OCI-LY1 (cell line): ENCODE measurements around the gene BABAM2.

Experiments
- H2AFZ ChIP-seq: fragments of 200-600 bp; sonication (generic), shearing (Covaris generic); 2 replicates; pipeline ENCODE4 v1.6.0; 2014; ENCODE audit warnings: antibody characterized with exemption, mild to moderate bottlenecking, low read length
- H3F3A ChIP-seq: fragments of 200-600 bp; sonication (generic), shearing (Covaris generic); 2 replicates; pipeline ENCODE4 v1.6.0; 2014; ENCODE audit warnings: mild to moderate bottlenecking, antibody characterized with exemption, low read length, moderate library complexity; ENCODE audit not compliant: insufficient read depth
- H3K27ac ChIP-seq: fragments of 200-600 bp; sonication (generic); 2 replicates; pipeline ENCODE4 v1.5.1; 2014; ENCODE audit warnings: low read length, mixed run types, mild to moderate bottlenecking, low read depth; ENCODE audit not compliant: poor library complexity, severe bottlenecking
- H3K27me3 ChIP-seq: fragments of 200-600 bp; sonication (generic); 2 replicates; pipeline ENCODE4 v1.6.0; 2014; ENCODE audit warnings: antibody characterized with exemption, mild to moderate bottlenecking, low read length, moderate library complexity; ENCODE audit not compliant: insufficient read depth
- H3K36me3 ChIP-seq: fragments of 200-600 bp; sonication (generic); 2 replicates; pipeline ENCODE4 v1.6.1; 2014; ENCODE audit warnings: mild to moderate bottlenecking, antibody characterized with exemption, low read length, moderate library complexity, mixed read lengths; ENCODE audit not compliant: insufficient read depth
- H3K4me1 ChIP-seq: fragments of 200-600 bp; sonication (generic); 2 replicates; pipeline ENCODE4 v1.5.1; 2014; ENCODE audit warnings: mild to moderate bottlenecking, low read length, moderate library complexity; ENCODE audit not compliant: insufficient read depth, severe bottlenecking
- H3K4me2 ChIP-seq: fragments of 200-600 bp; sonication (generic), shearing (Covaris generic); 2 replicates; pipeline ENCODE4 v1.6.1; 2014; ENCODE audit warnings: low read length
- H3K4me3 ChIP-seq: fragments of 200-600 bp; sonication (generic); 2 replicates; pipeline ENCODE4 v1.5.1; 2014; ENCODE audit warnings: low read length, low read depth, mild to moderate bottlenecking, mixed read lengths; ENCODE audit not compliant: poor library complexity, severe bottlenecking
- H3K79me2 ChIP-seq: fragments of 200-600 bp; shearing (Covaris generic); 2 replicates; pipeline ENCODE4 v1.6.1; 2016; ENCODE audit warnings: mixed run types, low read length, mixed read lengths; ENCODE audit not compliant: insufficient read depth
- H3K9ac ChIP-seq: fragments of 200-600 bp; sonication (generic), shearing (Covaris generic); 2 replicates; pipeline ENCODE4 v1.6.1; 2014; ENCODE audit warnings: mild to moderate bottlenecking, low read length, mixed read lengths
- H3K9me2 ChIP-seq: fragments of 200-600 bp; sonication (generic), shearing (Covaris generic); 2 replicates; pipeline ENCODE4 v1.6.1; 2014; ENCODE audit warnings: low read depth, mild to moderate bottlenecking, low read length, mixed read lengths
- H3K9me3 ChIP-seq: fragments of 200-600 bp; shearing (Covaris generic); 2 replicates; pipeline ENCODE4 v1.6.1; 2014; ENCODE audit warnings: low read length, mixed read lengths
- H4K20me1 ChIP-seq: fragments of 200-600 bp; sonication (generic), shearing (Covaris generic); 2 replicates; pipeline ENCODE4 v1.6.0; 2016; ENCODE audit warnings: mild to moderate bottlenecking, low read length; ENCODE audit not compliant: insufficient read depth
- CTCF ChIP-seq: fragments of 200-600 bp; sonication (generic), shearing (Covaris generic); IDR thresholded peaks from 2 replicates; pipeline ENCODE4 v1.5.1; 2017; ENCODE audit warnings: mild to moderate bottlenecking, antibody characterized with exemption, low read length, moderate library complexity, mixed read lengths
- EZH2 ChIP-seq: fragments of 200-600 bp; sonication (generic), shearing (Covaris generic); IDR thresholded peaks from 2 replicates; pipeline ENCODE4 v1.8.0; 2017; ENCODE audit warnings: borderline replicate concordance, mixed run types, mild to moderate bottlenecking, antibody characterized with exemption, low read length, moderate library complexity, mixed read lengths

Gene BABAM2

GRCh38 chr2:27931361-27931950, 40.9 kb downstream of the BABAM2 start:
- no peaks in the 10 kb centered on the region for H3K9me3 ChIP-seq
- TF ChIP-seq CTCF (no peak), EZH2 (no peak)
- no peak overlapping the region for H3K4me2 ChIP-seq
- H3K27ac ChIP-seq = no peak overlapping the region
- H3K79me2 ChIP-seq = no peaks in the 10 kb centered on the region
- H3K9me2 ChIP-seq = no peaks in the 10 kb centered on the region
- no peaks in the 10 kb centered on the region for H3K4me1 ChIP-seq
- H4K20me1 ChIP-seq = no peaks in the 10 kb centered on the region
- no peak overlapping the region for H3K4me3 ChIP-seq
- H3K9ac ChIP-seq = no peak overlapping the region
- H3K36me3 ChIP-seq = no peaks in the 10 kb centered on the region
- H3F3A ChIP-seq = no peaks in the 10 kb centered on the region
- no peak overlapping the region for H2AFZ ChIP-seq
- no peaks in the 10 kb centered on the region for H3K27me3 ChIP-seq

GRCh38 chr2:27932396-27932795, 41.9 kb downstream of the BABAM2 start:
- H3K4me1 ChIP-seq = no peaks in the 10 kb centered on the region
- H3K9me3 ChIP-seq = no peaks in the 10 kb centered on the region
- H3K36me3 ChIP-seq = no peaks in the 10 kb centered on the region
- no peaks in the 10 kb centered on the region for H3F3A ChIP-seq
- no peaks in the 10 kb centered on the region for H3K79me2 ChIP-seq
- H2AFZ ChIP-seq = no peak overlapping the region
- TF ChIP-seq EZH2 (no peak), CTCF (no peak)
- no peaks in the 10 kb centered on the region for H3K27me3 ChIP-seq
- H4K20me1 ChIP-seq = no peaks in the 10 kb centered on the region
- H3K27ac ChIP-seq = no peak overlapping the region
- no peak overlapping the region for H3K4me2 ChIP-seq
- H3K9ac ChIP-seq = no peak overlapping the region
- no peak overlapping the region for H3K4me3 ChIP-seq
- H3K9me2 ChIP-seq = no peaks in the 10 kb centered on the region

GRCh38 chr2:27935026-27935425, 44.5 kb downstream of the BABAM2 start:
- Histone ChIP-seq H3K4me3 (no peak overlapping the region), H3K4me2 (no peak overlapping the region), H4K20me1 (no peaks in the 10 kb centered on the region), H3K9ac (no peak overlapping the region), H3K27me3 (no peaks in the 10 kb centered on the region), H3K9me3 (no peaks in the 10 kb centered on the region), H3K79me2 (no peaks in the 10 kb centered on the region), H3K36me3 (no peaks in the 10 kb centered on the region), H3F3A (no peaks in the 10 kb centered on the region), H3K4me1 (no peaks in the 10 kb centered on the region), H3K27ac (no peak overlapping the region), H3K9me2 (no peaks in the 10 kb centered on the region), H2AFZ (no peak overlapping the region)
- TF ChIP-seq CTCF (no peak), EZH2 (no peak)
